ENCODE data around the gene SLC41A2. TPM values are rescaled to one million over a fixed set of nuclear protein-coding genes. Genes with fewer than 3 reads are reported as not detected.

Gene SLC41A2
- total and polyA plus RNA-seq, 2 donors (not counting 3 experiments of a cell fraction or from before 2014, with no cell fraction given): 1.7 to 7.5 TPM

GRCh38 chr12:104974626-104975290, 16.7 kb upstream of the SLC41A2 start:
- CTCF ChIA-PET: no interaction called here
- no TSS peak for BruUV-seq (replicated peaks)
- no peak for DNase-seq (ENCODE audit: low read depth, low spot score)

More at GRCh38 chr12:104974626-104975290, 16.7 kb upstream of the SLC41A2 start:
- TF ChIP-seq POLR2A (IDR thresholded peaks at IDR 0.05; ENCODE audit: low read depth, low read length) (no peak), FOS (IDR thresholded peaks at IDR 0.05; ENCODE audit: borderline replicate concordance, insufficient read depth, low read length) (no peak), GATA2 (IDR thresholded peaks at IDR 0.05; ENCODE audit: insufficient read depth, insufficient read length, low read depth, low read length) (no peak), JUN (IDR thresholded peaks at IDR 0.05; ENCODE audit: borderline replicate concordance, insufficient read depth, insufficient read length, low read depth) (no peak), EZH2 (IDR thresholded peaks at IDR 0.05; ENCODE audit: borderline replicate concordance, low read depth, low read length, severe bottlenecking) (no peak), MAX (IDR thresholded peaks at IDR 0.05; ENCODE audit: insufficient read depth, insufficient read length) (no peak), MYC (IDR thresholded peaks at IDR 0.05; ENCODE audit: low read depth, low read length) (no peak), CTCF (IDR thresholded peaks at IDR 0.05; ENCODE audit: extremely low read depth in 1 of 2, insufficient read depth in 1 of 2, low read depth in 1 of 2, low read length in 2 of 2) (no peak), POLR2AphosphoS5 (IDR thresholded peaks at IDR 0.05; ENCODE audit: insufficient read depth, low read depth, low read length) (no peak)
- no peak overlapping the region for H3K4me3 ChIP-seq (replicated peaks in 1 of 3; ENCODE audit: insufficient read depth in 1 of 3, low read depth in 1 of 3, low read length in 3 of 3)
- H3K36me3 ChIP-seq (ENCODE audit: control insufficient read depth in 2 of 2, extremely low read depth in 1 of 2, insufficient read depth in 2 of 2, low read length in 2 of 2): no peaks in the 10 kb centered on the region
- H2AFZ ChIP-seq (ENCODE audit: low read depth, low read length): no peak overlapping the region
- POLR2A ChIA-PET: no interaction called here
- dilution Hi-C loops (cut with MboI; ENCODE audit: extremely low pct_ligation_motif_present, low sequenced_read_pairs) (no loop called here), intact Hi-C loops (cut with micrococcal nuclease) (loop anchor here (5.0 kb wide), 1 partner anchor 938 kb away; no protein-coding TSS in a partner anchor)
- no peak overlapping the region for H3K9ac ChIP-seq (replicated peaks; ENCODE audit: extremely low read depth, insufficient read depth, low read length)
- no peaks in the 10 kb centered on the region for H3K9me1 ChIP-seq (replicated peaks; ENCODE audit: control insufficient read depth, extremely low read depth, insufficient read depth, low read length)
- H3K27ac ChIP-seq (ENCODE audit: insufficient read depth, low read depth, low read length): no peak overlapping the region
- no peak for FAIRE-seq
- H3K27me3 ChIP-seq (ENCODE audit: control insufficient read depth in 2 of 2, insufficient read depth in 2 of 2, low read length in 2 of 2): peaks cover 0 to 3% of the 10 kb centered on the region in 2 experiments
- H3K4me2 ChIP-seq (ENCODE audit: insufficient read depth, low read length): no peak overlapping the region
- no peaks in the 10 kb centered on the region for H3K4me1 ChIP-seq (ENCODE audit: control insufficient read depth, extremely low read depth, insufficient read depth, low read length)
- no peaks in the 10 kb centered on the region for H3K9me3 ChIP-seq (replicated peaks; ENCODE audit: control insufficient read depth, insufficient read depth, low read length)
- H3K79me2 ChIP-seq (ENCODE audit: control insufficient read depth, insufficient read depth, low read length): no peaks in the 10 kb centered on the region
- H4K20me1 ChIP-seq (replicated peaks; ENCODE audit: control insufficient read depth, extremely low read depth, insufficient read depth, low read length): no peaks in the 10 kb centered on the region

Data from endothelial cell of umbilical vein (primary cell).